H9 (cell line): Measurements from ENCODE around the gene DKK1. TPM values are rescaled to one million over a fixed set of nuclear protein-coding genes. Genes with fewer than 3 reads are reported as not detected.

Experiments used
- DNase-seq: peaks from one replicate; pipeline ENCODE4 v3.0.0-alpha.2; 2017
- H2AFZ ChIP-seq: one replicate; pipeline ENCODE4 v1.6.1; 2013; ENCODE audit warnings: mild to moderate bottlenecking, low read length, control low read depth, moderate library complexity
- H2AK5ac ChIP-seq: 2 replicates; pipeline ENCODE4 v1.6.1; 2013; ENCODE audit warnings: low read length, control low read depth, mixed read lengths; ENCODE audit not compliant: insufficient read length
- H2BK120ac ChIP-seq: one replicate; pipeline ENCODE4 v1.6.1; 2013; ENCODE audit warnings: low read depth, mild to moderate bottlenecking, low read length, control low read depth, inconsistent platforms; ENCODE audit not compliant: poor library complexity, severe bottlenecking
- H2BK12ac ChIP-seq: 2 replicates; pipeline ENCODE4 v1.6.1; 2013; ENCODE audit warnings: low read length, control low read depth, mixed read lengths, low read depth; ENCODE audit not compliant: insufficient read length
- H2BK15ac ChIP-seq: 2 replicates; pipeline ENCODE4 v1.6.1; 2013; ENCODE audit warnings: low read depth, low read length, control low read depth
- H2BK20ac ChIP-seq: one replicate; pipeline ENCODE4 v1.6.1; 2013; ENCODE audit warnings: low read depth, mild to moderate bottlenecking, low read length, control low read depth, inconsistent platforms; ENCODE audit not compliant: poor library complexity, severe bottlenecking
- H2BK5ac ChIP-seq: 2 replicates; pipeline ENCODE4 v1.6.1; 2013; ENCODE audit warnings: low read length, control low read depth, mixed read lengths; ENCODE audit not compliant: insufficient read length
- H3K14ac ChIP-seq: 2 replicates; pipeline ENCODE4 v1.6.1; 2013; ENCODE audit warnings: low read length, control low read depth; ENCODE audit not compliant: insufficient read depth
- H3K18ac ChIP-seq: 2 replicates; pipeline ENCODE4 v1.6.1; 2013; ENCODE audit warnings: low read depth, mild to moderate bottlenecking, mixed read lengths, low read length, control low read depth; ENCODE audit not compliant: insufficient read length
- H3K23ac ChIP-seq: 2 replicates; pipeline ENCODE4 v1.6.1; 2013; ENCODE audit warnings: low read length, control low read depth, mixed read lengths, low read depth; ENCODE audit not compliant: insufficient read length
- H3K23me2 ChIP-seq: 2 replicates; pipeline ENCODE4 v1.6.1; 2013; ENCODE audit warnings: low read depth, mild to moderate bottlenecking, mixed read lengths, low read length, control low read depth; ENCODE audit not compliant: insufficient read length, poor library complexity, severe bottlenecking
- H3K27ac ChIP-seq: 2 replicates; pipeline ENCODE4 v1.5.1; 2013; ENCODE audit warnings: low read length, control low read depth, mixed read lengths, low read depth; ENCODE audit not compliant: insufficient read length
- H3K27me3 ChIP-seq: 2 replicates; pipeline ENCODE4 v1.6.1; 2013; ENCODE audit warnings: low read length, control low read depth, inconsistent platforms; ENCODE audit not compliant: insufficient read depth
- H3K4ac ChIP-seq: 2 replicates; pipeline ENCODE4 v1.6.1; 2013; ENCODE audit warnings: low read depth, mild to moderate bottlenecking, control low read depth, inconsistent platforms, low read length, moderate library complexity
- H3K4me1 ChIP-seq: 2 replicates; pipeline ENCODE4 v1.6.1; 2013; ENCODE audit warnings: low read length, control low read depth, inconsistent platforms; ENCODE audit not compliant: insufficient read depth
- H3K4me2 ChIP-seq: 2 replicates; pipeline ENCODE4 v1.6.1; 2013; ENCODE audit warnings: low read length, control low read depth, mixed read lengths; ENCODE audit not compliant: insufficient read length, insufficient read depth
- H3K56ac ChIP-seq: 2 replicates; pipeline ENCODE4 v1.6.1; 2013; ENCODE audit warnings: low read depth, mild to moderate bottlenecking, mixed read lengths, low read length, control low read depth; ENCODE audit not compliant: insufficient read length
- H3K79me1 ChIP-seq: 2 replicates; pipeline ENCODE4 v1.6.1; 2013; ENCODE audit warnings: low read depth, mild to moderate bottlenecking, moderate library complexity, low read length, control low read depth, inconsistent platforms; ENCODE audit not compliant: insufficient read depth, poor library complexity, severe bottlenecking
- H3K79me2 ChIP-seq: 2 replicates; pipeline ENCODE4 v1.6.1; 2013; ENCODE audit warnings: low read length, control low read depth, inconsistent platforms; ENCODE audit not compliant: insufficient read depth
- H3K9ac ChIP-seq: 2 replicates; pipeline ENCODE4 v1.6.1; 2013; ENCODE audit warnings: low read length, control low read depth, mixed read lengths; ENCODE audit not compliant: insufficient read length; ENCODE audit errors: extremely low read depth
- H3K9me3 ChIP-seq: one replicate; pipeline ENCODE4 v1.6.1; 2013; ENCODE audit warnings: low read depth, low read length, inconsistent platforms; ENCODE audit not compliant: control insufficient read depth
- H3T11ph ChIP-seq: one replicate; pipeline ENCODE4 v1.6.1; 2013; ENCODE audit warnings: mild to moderate bottlenecking, low read length, control low read depth, inconsistent platforms
- H4K20me1 ChIP-seq: one replicate; pipeline ENCODE4 v1.6.1; 2013; ENCODE audit not compliant: control insufficient read depth, insufficient read length, insufficient read depth
- H4K5ac ChIP-seq: 2 replicates; pipeline ENCODE4 v1.6.1; 2013; ENCODE audit warnings: low read depth, mild to moderate bottlenecking, mixed read lengths, low read length, control low read depth; ENCODE audit not compliant: insufficient read length
- H4K8ac ChIP-seq: replicated peaks from 2 replicates; pipeline ENCODE4 v1.6.1; 2013; ENCODE audit warnings: low read length, control low read depth, mixed read lengths, low read depth; ENCODE audit not compliant: insufficient read length
- H4K91ac ChIP-seq: 2 replicates; pipeline ENCODE4 v1.6.1; 2013; ENCODE audit warnings: low read depth, mild to moderate bottlenecking, moderate library complexity, mixed read lengths, low read length, control low read depth; ENCODE audit not compliant: insufficient read length
- H3K27ac Mint-ChIP-seq, 3 experiments: 2 replicates in 2 of 3; 3 replicates in 1 of 3; pipeline ENCODE4 v1.8.0; 2020 to 2021; ENCODE audit warnings: mixed read lengths in 3 of 3, mild to moderate bottlenecking in 1 of 3, moderate library complexity in 1 of 3
- H3K27me3 Mint-ChIP-seq: 2 replicates; pipeline ENCODE4 v1.8.0; 2021; ENCODE audit warnings: low read depth, mild to moderate bottlenecking, moderate library complexity, mixed read lengths
- H3K36me3 Mint-ChIP-seq, 3 experiments: 2 replicates in 2 of 3; 3 replicates in 1 of 3; pipeline ENCODE4 v1.8.0; 2020 to 2021; ENCODE audit warnings: low read depth in 3 of 3, mixed read lengths in 3 of 3; ENCODE audit not compliant: insufficient read depth in 1 of 3
- H3K4me1 Mint-ChIP-seq, 2 experiments: 2 replicates each; pipeline ENCODE4 v1.8.0; 2020; ENCODE audit warnings: mixed read lengths in 2 of 2
- H3K4me3 Mint-ChIP-seq, 2 experiments: 2 replicates in 1 of 2; 3 replicates in 1 of 2; pipeline ENCODE4 v1.8.0; 2020 to 2021; ENCODE audit warnings: mild to moderate bottlenecking in 2 of 2, mixed read lengths in 2 of 2, moderate library complexity in 1 of 2
- H3K9me3 Mint-ChIP-seq, 2 experiments: 2 replicates in 1 of 2; 3 replicates in 1 of 2; pipeline ENCODE4 v1.8.0; 2020; ENCODE audit warnings: mild to moderate bottlenecking in 2 of 2, mixed read lengths in 2 of 2, moderate library complexity in 1 of 2
- CTCF ChIP-seq: fragments of 200-600 bp; sonication (generic); conservative IDR thresholded peaks from 3 replicates; pipeline ENCODE4 v1.8.0; 2021; ENCODE audit warnings: antibody characterized with exemption, mild to moderate bottlenecking
- WGBS: extraction: QIAGEN DNeasy Blood & Tissue Kit; methylation state at CpG from one replicate; pipeline ENCODE4 v1.1.7; 2013; ENCODE audit warnings: missing lambda C conversion rate, low lambda C conversion rate, mixed read lengths; ENCODE audit not compliant: insufficient read length; ENCODE audit errors: extremely low coverage; 5-methylcytosine and 5-hydroxymethylcytosine counted together
- long read RNA-seq: library from polyadenylated mRNA; unstranded; transcript quantifications from one replicate; pipeline ENCODE4 v2.0.0, GENCODE V29; 2020
- total RNA-seq: library from RNA; stranded (reverse); gene quantifications from 2 replicates; pipeline ENCODE4 v1.2.1, GENCODE V29; 2021

Gene DKK1
- 0.64 and 1.1 TPM in 2 replicates for total RNA-seq
- long read RNA-seq, partial matches to known transcripts, result 0 of 2 reads
- long read RNA-seq, other reads (novel, unspliced or antisense), result 0 of 2 reads

GRCh38 chr10:52313933-52314821 lies at the start of gene DKK1:
DKK1 (plus strand) TSS chr10:52314281; CDS start chr10:52314435, 154 bp downstream.
- H3K18ac ChIP-seq, result no peak within 1 kb of the TSS
- peaks cover 13 to 14% of the 10 kb centered on the region in 2 experiments for H3K4me1 Mint-ChIP-seq
- H3K27ac ChIP-seq, result no peak within 1 kb of the TSS
- no peak within 1 kb of the TSS for H4K8ac ChIP-seq
- H3K23me2 ChIP-seq, result peaks cover 18% of the 10 kb centered on the region
- H3K27me3 Mint-ChIP-seq, result peaks cover 93% of the 10 kb centered on the region
- H2BK15ac ChIP-seq, result no peak within 1 kb of the TSS
- 0 out of 2 replicates have a peak, but pooled peaks cover 2% of the 10 kb centered on the region for H3K4me1 ChIP-seq
- TF ChIP-seq CTCF, result peak; percentile 94
- no peak within 1 kb of the TSS for H2BK5ac ChIP-seq
- H4K91ac ChIP-seq, result no peak within 1 kb of the TSS
- H3T11ph ChIP-seq, result no peak within 1 kb of the TSS
- no peaks in the 10 kb centered on the region; a peak in 1 of 5 replicates for H3K9me3 Mint-ChIP-seq
- H3K27ac Mint-ChIP-seq, result no peak within 1 kb of the TSS
- H2BK12ac ChIP-seq, result no peak within 1 kb of the TSS
- no peaks in the 10 kb centered on the region for H3K79me2 ChIP-seq
- no peak within 1 kb of the TSS for H3K9ac ChIP-seq
- H2BK20ac ChIP-seq, result no peak within 1 kb of the TSS
- peaks cover 4% of the 10 kb centered on the region for H4K20me1 ChIP-seq
- no peak within 1 kb of the TSS for H2AK5ac ChIP-seq
- no peak within 1 kb of the TSS for H2BK120ac ChIP-seq
- WGBS, result no CpG with 5 or more reads among the region's 55 CpGs
- peak within 1 kb of the TSS; percentile 51; the same call in 1 of the 2 replicates for H3K14ac ChIP-seq
- peak within 1 kb of the TSS; percentile 66 to 87 for H3K4me3 Mint-ChIP-seq
- no peaks in the 10 kb centered on the region for H3K9me3 ChIP-seq
- no peaks in the 10 kb centered on the region for H3K36me3 Mint-ChIP-seq
- no peak within 1 kb of the TSS for H3K56ac ChIP-seq
- H3K27me3 ChIP-seq, result peaks cover 58% of the 10 kb centered on the region
- peak; percentile 87 for DNase-seq
- peak within 1 kb of the TSS; percentile 68 for H3K4me2 ChIP-seq
- no peak within 1 kb of the TSS for H2AFZ ChIP-seq
- no peak within 1 kb of the TSS for H3K4ac ChIP-seq
- no peaks in the 10 kb centered on the region for H3K79me1 ChIP-seq
- H3K23ac ChIP-seq, result no peak within 1 kb of the TSS
- no peak within 1 kb of the TSS for H4K5ac ChIP-seq
